ENCODE measurements around the gene RACGAP1.
"Not testable (repeated sequence)": the region's sequence is repeated elsewhere in the genome, so short reads cannot be mapped to it uniquely, and the experiment has no call there.

Gene RACGAP1

DNA sequence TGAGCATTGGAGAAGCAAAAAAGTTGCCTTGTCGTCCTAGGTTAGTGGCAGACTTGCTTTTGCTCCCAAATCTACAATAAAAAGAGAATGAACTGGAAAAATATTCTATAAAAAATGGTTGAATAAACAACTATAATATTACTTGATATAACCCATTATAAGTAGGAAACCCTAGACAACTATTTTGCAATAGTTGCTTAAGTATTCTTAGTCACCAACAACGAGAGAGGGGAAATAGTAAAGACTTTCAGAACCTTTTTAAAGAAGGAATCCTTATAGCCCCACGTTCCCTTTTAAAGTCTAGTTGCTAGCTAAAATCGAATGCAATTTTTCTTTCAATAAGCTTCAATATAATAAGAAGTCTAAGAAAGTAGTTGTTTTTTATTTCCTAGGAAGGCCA is 35.0 kb downstream of the RACGAP1 start:
- H3K9ac ChIP-seq (ENCODE audit: low read length): no peak overlapping the region
- no peaks in the 10 kb centered on the region for H3K4me1 ChIP-seq (ENCODE audit: control insufficient read depth, insufficient read depth, low read length)
- H3K36me3 ChIP-seq (ENCODE audit: control insufficient read depth, insufficient read depth, low read length): no peaks in the 10 kb centered on the region
- H3K4me3 ChIP-seq (ENCODE audit: low read length): no peak overlapping the region
- H3K27me3 ChIP-seq (ENCODE audit: control insufficient read depth, insufficient read depth, low read length): no peaks in the 10 kb centered on the region
- H3K9me3 ChIP-seq (ENCODE audit: control insufficient read depth, low read length): no peaks in the 10 kb centered on the region

GRCh38 chr12:49989400-49989799 is 35.9 kb downstream of the RACGAP1 start:
- H3K4me3 ChIP-seq (ENCODE audit: low read length); H3K4me1 ChIP-seq (ENCODE audit: control insufficient read depth, insufficient read depth, low read length); H3K9me3 ChIP-seq (ENCODE audit: control insufficient read depth, low read length); H3K36me3 ChIP-seq (ENCODE audit: control insufficient read depth, insufficient read depth, low read length); H3K27me3 ChIP-seq (ENCODE audit: control insufficient read depth, insufficient read depth, low read length); H3K9ac ChIP-seq (ENCODE audit: low read length): not testable (repeated sequence)

GRCh38 chr12:49987625-49988303 is 37.5 kb downstream of the RACGAP1 start:
- Histone ChIP-seq H3K4me1 (ENCODE audit: control insufficient read depth, insufficient read depth, low read length) (no peaks in the 10 kb centered on the region), H3K9ac (ENCODE audit: low read length) (no peak overlapping the region), H3K9me3 (ENCODE audit: control insufficient read depth, low read length) (no peaks in the 10 kb centered on the region), H3K27me3 (ENCODE audit: control insufficient read depth, insufficient read depth, low read length) (no peaks in the 10 kb centered on the region), H3K4me3 (ENCODE audit: low read length) (no peak overlapping the region), H3K36me3 (ENCODE audit: control insufficient read depth, insufficient read depth, low read length) (no peaks in the 10 kb centered on the region)

DNA sequence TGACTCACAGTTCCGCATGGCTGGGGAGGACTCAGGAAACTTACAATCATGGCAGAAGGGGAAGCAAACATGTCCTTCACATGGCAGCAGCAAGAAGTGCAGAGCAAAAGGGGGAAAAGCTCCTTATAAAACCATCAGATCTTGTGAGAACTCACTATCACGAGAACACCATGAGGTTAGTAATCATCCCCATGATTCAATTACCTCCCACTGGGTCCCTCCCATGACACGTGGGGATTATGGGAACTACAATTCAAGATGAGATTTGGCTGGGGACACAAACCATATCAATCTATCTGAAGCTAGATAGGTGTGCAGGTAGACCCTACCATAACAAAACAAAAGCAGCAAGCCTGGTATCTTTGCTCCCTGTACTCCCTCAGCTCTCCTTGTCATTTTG is 38.8 kb downstream of the RACGAP1 start:
- not testable (repeated sequence) for H3K27me3 ChIP-seq (ENCODE audit: control insufficient read depth, insufficient read depth, low read length); H3K36me3 ChIP-seq (ENCODE audit: control insufficient read depth, insufficient read depth, low read length); H3K4me1 ChIP-seq (ENCODE audit: control insufficient read depth, insufficient read depth, low read length); H3K9me3 ChIP-seq (ENCODE audit: control insufficient read depth, low read length); H3K4me3 ChIP-seq (ENCODE audit: low read length); H3K9ac ChIP-seq (ENCODE audit: low read length)

DNA sequence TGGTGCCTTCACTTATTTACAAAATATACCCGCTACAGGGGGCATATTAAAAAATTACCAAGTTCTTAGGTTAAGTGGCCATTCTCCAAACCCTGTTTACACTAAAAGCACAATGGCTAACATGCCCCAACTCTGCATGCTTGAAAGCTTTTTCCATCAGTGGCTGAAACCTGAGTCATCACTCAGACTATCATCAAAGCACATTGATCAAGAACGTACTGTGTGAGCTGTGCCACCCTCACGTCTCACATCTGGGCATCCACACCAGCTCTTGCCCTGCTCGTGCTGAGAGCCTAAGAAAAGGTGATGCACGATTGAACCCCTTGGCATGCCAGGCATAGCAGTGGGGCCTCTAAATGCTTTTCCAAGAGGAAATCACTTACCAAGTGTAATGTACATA is 39.3 kb downstream of the RACGAP1 start:
- Histone ChIP-seq H3K36me3 (ENCODE audit: control insufficient read depth, insufficient read depth, low read length) (no peaks in the 10 kb centered on the region), H3K4me1 (ENCODE audit: control insufficient read depth, insufficient read depth, low read length) (no peaks in the 10 kb centered on the region), H3K27me3 (ENCODE audit: control insufficient read depth, insufficient read depth, low read length) (no peaks in the 10 kb centered on the region), H3K9me3 (ENCODE audit: control insufficient read depth, low read length) (no peaks in the 10 kb centered on the region), H3K4me3 (ENCODE audit: low read length) (no peak overlapping the region), H3K9ac (ENCODE audit: low read length) (no peak overlapping the region)

GRCh38 chr12:49984476-49985359 is 40.6 kb downstream of the RACGAP1 start:
- no peaks in the 10 kb centered on the region for H3K36me3 ChIP-seq (ENCODE audit: control insufficient read depth, insufficient read depth, low read length)
- no peak overlapping the region for H3K9ac ChIP-seq (ENCODE audit: low read length)
- no peaks in the 10 kb centered on the region for H3K9me3 ChIP-seq (ENCODE audit: control insufficient read depth, low read length)
- H3K4me1 ChIP-seq (ENCODE audit: control insufficient read depth, insufficient read depth, low read length): no peaks in the 10 kb centered on the region
- H3K4me3 ChIP-seq (ENCODE audit: low read length): no peak overlapping the region
- H3K27me3 ChIP-seq (ENCODE audit: control insufficient read depth, insufficient read depth, low read length): no peaks in the 10 kb centered on the region

GRCh38 chr12:49983892-49984291 is 41.4 kb downstream of the RACGAP1 start:
- Histone ChIP-seq H3K27me3 (ENCODE audit: control insufficient read depth, insufficient read depth, low read length) (no peaks in the 10 kb centered on the region), H3K9ac (ENCODE audit: low read length) (no peak overlapping the region), H3K9me3 (ENCODE audit: control insufficient read depth, low read length) (no peaks in the 10 kb centered on the region), H3K4me3 (ENCODE audit: low read length) (no peak overlapping the region), H3K36me3 (ENCODE audit: control insufficient read depth, insufficient read depth, low read length) (no peaks in the 10 kb centered on the region), H3K4me1 (ENCODE audit: control insufficient read depth, insufficient read depth, low read length) (no peaks in the 10 kb centered on the region)

GRCh38 chr12:49982246-49983087 is 42.8 kb downstream of the RACGAP1 start:
- Histone ChIP-seq H3K4me1 (ENCODE audit: control insufficient read depth, insufficient read depth, low read length) (no peaks in the 10 kb centered on the region), H3K9ac (ENCODE audit: low read length) (no peak overlapping the region), H3K36me3 (ENCODE audit: control insufficient read depth, insufficient read depth, low read length) (no peaks in the 10 kb centered on the region), H3K4me3 (ENCODE audit: low read length) (no peak overlapping the region), H3K27me3 (ENCODE audit: control insufficient read depth, insufficient read depth, low read length) (no peaks in the 10 kb centered on the region), H3K9me3 (ENCODE audit: control insufficient read depth, low read length) (no peaks in the 10 kb centered on the region)

- Histone ChIP-seq H3K27me3 (ENCODE audit: control insufficient read depth, insufficient read depth, low read length) (no peaks in the 10 kb centered on the region), H3K4me1 (ENCODE audit: control insufficient read depth, insufficient read depth, low read length) (no peaks in the 10 kb centered on the region), H3K36me3 (ENCODE audit: control insufficient read depth, insufficient read depth, low read length) (no peaks in the 10 kb centered on the region), H3K9ac (ENCODE audit: low read length) (no peak overlapping the region), H3K4me3 (ENCODE audit: low read length) (no peak overlapping the region), H3K9me3 (ENCODE audit: control insufficient read depth, low read length) (no peaks in the 10 kb centered on the region)
These were observed 44.6 kb downstream of the RACGAP1 start for GRCh38 chr12:49980501-49981349.

- Histone ChIP-seq H3K9me3 (ENCODE audit: control insufficient read depth, low read length) (no peaks in the 10 kb centered on the region), H3K4me3 (ENCODE audit: low read length) (no peak overlapping the region), H3K4me1 (ENCODE audit: control insufficient read depth, insufficient read depth, low read length) (peaks cover 2% of the 10 kb centered on the region), H3K36me3 (ENCODE audit: control insufficient read depth, insufficient read depth, low read length) (no peaks in the 10 kb centered on the region), H3K27me3 (ENCODE audit: control insufficient read depth, insufficient read depth, low read length) (no peaks in the 10 kb centered on the region), H3K9ac (ENCODE audit: low read length) (no peak overlapping the region)
These were observed 45.5 kb downstream of the RACGAP1 start for GRCh38 chr12:49979791-49980190.

- no peak overlapping the region for H3K4me3 ChIP-seq (ENCODE audit: low read length)
- H3K4me1 ChIP-seq (ENCODE audit: control insufficient read depth, insufficient read depth, low read length): peaks cover 9% of the 10 kb centered on the region
- no peaks in the 10 kb centered on the region for H3K27me3 ChIP-seq (ENCODE audit: control insufficient read depth, insufficient read depth, low read length)
- H3K9ac ChIP-seq (ENCODE audit: low read length): no peak overlapping the region
- H3K36me3 ChIP-seq (ENCODE audit: control insufficient read depth, insufficient read depth, low read length): no peaks in the 10 kb centered on the region
- no peaks in the 10 kb centered on the region for H3K9me3 ChIP-seq (ENCODE audit: control insufficient read depth, low read length)
These were observed 46.2 kb downstream of the RACGAP1 start for GRCh38 chr12:49979016-49979586.
